Tibial nerve (tissue), 4 donors: Measurements from ENCODE around the gene ST7L. TPM values are rescaled to one million over a fixed set of nuclear protein-coding genes. Genes with fewer than 3 reads are reported as not detected.

Experiments used
- DNase-seq, 2 donors: peaks; one replicate each; pipeline ENCODE4 v3.0.0-alpha.2; 2019; ENCODE audit warnings: low spot score in 2 of 2
- H3K27ac ChIP-seq, 4 donors: fragments of 200-600 bp; sonication (generic) in 3 of 4; one replicate each; pipeline ENCODE4 v1.5.1; 2017 to 2019; ENCODE audit warnings: mild to moderate bottlenecking in 1 of 4
- H3K27me3 ChIP-seq, 2 donors: fragments of 200-600 bp; sonication (generic) in 1 of 2; one replicate each; pipeline versions ENCODE4 v1.5.1 to v1.6.0; 2017 to 2019
- H3K36me3 ChIP-seq, 3 donors: fragments of 200-600 bp; sonication (generic); one replicate each; pipeline ENCODE4 v1.5.1; 2018 to 2019
- H3K4me1 ChIP-seq, 4 donors: fragments of 200-600 bp; sonication (generic) in 3 of 4; one replicate each; pipeline ENCODE4 v1.5.1; 2017 to 2019
- H3K4me3 ChIP-seq, 4 donors: fragments of 200-600 bp; sonication (generic) in 3 of 4; one replicate each; pipeline ENCODE4 v1.5.1; 2017 to 2019; ENCODE audit warnings: mild to moderate bottlenecking in 1 of 4, moderate library complexity in 1 of 4
- H3K9me3 ChIP-seq, 4 donors: fragments of 200-600 bp; sonication (generic) in 3 of 4; one replicate each; pipeline ENCODE4 v1.5.1; 2017 to 2019
- CTCF ChIP-seq, 5 experiments: fragments of 200-600 bp in 3 of 5; fragments of 450-650 bp in 2 of 5; sonication (generic) in 3 of 5; IDR thresholded peaks; one replicate each; pipeline ENCODE4 v1.5.1; 2016 to 2019; ENCODE audit warnings: antibody characterized with exemption in 5 of 5, mild to moderate bottlenecking in 3 of 5, moderate library complexity in 2 of 5
- EP300 ChIP-seq, 2 donors: sonication (generic); formaldehyde crosslinking; IDR thresholded peaks; one replicate each; pipeline ENCODE4 v1.6.1; 2017; ENCODE audit warnings: antibody characterized with exemption in 2 of 2, mild to moderate bottlenecking in 1 of 2
- POLR2A ChIP-seq, 2 donors: fragments of 450-650 bp; IDR thresholded peaks; one replicate each; pipeline ENCODE4 v1.6.1; 2017; ENCODE audit warnings: antibody characterized with exemption in 2 of 2, mild to moderate bottlenecking in 2 of 2, moderate library complexity in 2 of 2
- WGBS, 2 donors: methylation state at CpG; one replicate each; pipeline ENCODE4 v1.1.5; 2018; 5-methylcytosine and 5-hydroxymethylcytosine counted together
- total RNA-seq, 4 donors: library from RNA; depleted of rRNA; stranded (reverse); fragments of >200 nt; gene quantifications; one replicate each; pipeline ENCODE4 v1.1.0, GENCODE V29; 2016

ST7L gene
- total RNA-seq, 4 donors from 2014 or later: 18.4 to 24.0 (median 20.4) TPM

- H3K4me3 ChIP-seq: no peak overlapping the region
- TF ChIP-seq POLR2A (IDR thresholded peaks at IDR 0.05): no peak
- no peak for TF ChIP-seq EP300 (IDR thresholded peaks at IDR 0.05)
- TF ChIP-seq CTCF (IDR thresholded peaks at IDR 0.05): no peak
- H3K27me3 ChIP-seq: no peaks in the 10 kb centered on the region
- H3K36me3 ChIP-seq: peaks cover 0 to 37% (median 3%) of the 10 kb centered on the region in 3 donors
- no peak overlapping the region for H3K27ac ChIP-seq
- no peak for DNase-seq
- peaks cover 0 to 17% (median 0%) of the 10 kb centered on the region in 4 donors for H3K4me1 ChIP-seq
- 91 to 96% methylated on average over 2 of the region's 2 CpGs for WGBS, 2 donors
- H3K9me3 ChIP-seq: no peaks in the 10 kb centered on the region
Observed at GRCh38 chr1:112517646-112518045, 101.3 kb downstream of the ST7L start.

GRCh38 chr1:112517231-112517630 is 101.7 kb downstream of the ST7L start:
- H3K27me3 ChIP-seq: no peaks in the 10 kb centered on the region
- no peak overlapping the region for H3K27ac ChIP-seq
- 94 to 96% methylated on average over 9 of the region's 9 CpGs for WGBS, 2 donors

GRCh38 chr1:112516141-112516540 is 102.8 kb downstream of the ST7L start:
- Histone ChIP-seq H3K4me1 (peaks cover 0 to 17% (median 0%) of the 10 kb centered on the region in 4 donors), H3K27ac (no peak overlapping the region), H3K4me3 (no peak overlapping the region), H3K9me3 (no peaks in the 10 kb centered on the region), H3K27me3 (no peaks in the 10 kb centered on the region), H3K36me3 (peaks cover 0 to 24% (median 0%) of the 10 kb centered on the region in 3 donors)
- TF ChIP-seq POLR2A (IDR thresholded peaks at IDR 0.05): no peak
- no peak for TF ChIP-seq EP300 (IDR thresholded peaks at IDR 0.05)
- no peak for TF ChIP-seq CTCF (IDR thresholded peaks at IDR 0.05)
- 85 to 90% methylated on average over 14 of the region's 14 CpGs for WGBS, 2 donors
- DNase-seq: no peak

More at GRCh38 chr1:112517231-112517630, 101.7 kb downstream of the ST7L start:
- Histone ChIP-seq H3K4me1 (peaks cover 0 to 17% (median 0%) of the 10 kb centered on the region in 4 donors), H3K36me3 (peaks cover 0 to 33% (median 2%) of the 10 kb centered on the region in 3 donors), H3K4me3 (no peak overlapping the region), H3K9me3 (no peaks in the 10 kb centered on the region)
- no peak for DNase-seq
- no peak for TF ChIP-seq EP300 (IDR thresholded peaks at IDR 0.05)
- TF ChIP-seq CTCF (IDR thresholded peaks at IDR 0.05): no peak
- no peak for TF ChIP-seq POLR2A (IDR thresholded peaks at IDR 0.05)

- DNase-seq: no peak
- 59 to 66% methylated on average over 2 of the region's 2 CpGs for WGBS, 2 donors
- Histone ChIP-seq H3K27ac (no peak overlapping the region), H3K4me1 (peaks cover 0 to 17% (median 0%) of the 10 kb centered on the region in 4 donors), H3K4me3 (no peak overlapping the region), H3K36me3 (peaks cover 0 to 22% (median 0%) of the 10 kb centered on the region in 3 donors), H3K9me3 (no peaks in the 10 kb centered on the region), H3K27me3 (no peaks in the 10 kb centered on the region)
- no peak for TF ChIP-seq POLR2A (IDR thresholded peaks at IDR 0.05)
- TF ChIP-seq CTCF (IDR thresholded peaks at IDR 0.05): no peak
- TF ChIP-seq EP300 (IDR thresholded peaks at IDR 0.05): no peak
Observed at GRCh38 chr1:112515311-112516009, 103.5 kb downstream of the ST7L start.

GRCh38 chr1:112514901-112515300 is 104.0 kb downstream of the ST7L start:
- no peaks in the 10 kb centered on the region for H3K9me3 ChIP-seq
- WGBS, 2 donors: 95 to 97% methylated on average over 12 of the region's 12 CpGs
- peaks cover 0 to 17% (median 0%) of the 10 kb centered on the region in 4 donors for H3K4me1 ChIP-seq
- DNase-seq: no peak
- peaks cover 0 to 1% of the 10 kb centered on the region in 2 donors for H3K27me3 ChIP-seq
- peaks cover 0 to 18% (median 0%) of the 10 kb centered on the region in 3 donors for H3K36me3 ChIP-seq
- no peak overlapping the region for H3K27ac ChIP-seq
- no peak overlapping the region for H3K4me3 ChIP-seq
- no peak for TF ChIP-seq POLR2A (IDR thresholded peaks at IDR 0.05)
- TF ChIP-seq CTCF (IDR thresholded peaks at IDR 0.05): no peak
